Sigmoid colon (tissue), 4 donors: Measurements from ENCODE around the gene ARSI.

Source experiments
- POLR2A ChIP-seq, 2 donors: fragments of 450-650 bp; IDR thresholded peaks; one replicate each; pipeline ENCODE4 v1.6.1; 2016; ENCODE audit warnings: antibody characterized with exemption in 2 of 2, mild to moderate bottlenecking in 2 of 2, moderate library complexity in 2 of 2
- POLR2AphosphoS5 ChIP-seq, 4 donors: sonication (generic); formaldehyde crosslinking; IDR thresholded peaks; one replicate each; pipeline ENCODE4 v1.6.1; 2017; ENCODE audit warnings: antibody characterized with exemption in 4 of 4
- TF ChIP-seq, protein P1 (sequence below), 4 experiments: fragments of 450-650 bp in 3 of 4; fragments of 200-600 bp in 1 of 4; IDR thresholded peaks; one replicate each; pipeline ENCODE4 v1.5.1; 2016 to 2019; ENCODE audit warnings: antibody characterized with exemption in 4 of 4, mild to moderate bottlenecking in 3 of 4, moderate library complexity in 2 of 4

DNA sequence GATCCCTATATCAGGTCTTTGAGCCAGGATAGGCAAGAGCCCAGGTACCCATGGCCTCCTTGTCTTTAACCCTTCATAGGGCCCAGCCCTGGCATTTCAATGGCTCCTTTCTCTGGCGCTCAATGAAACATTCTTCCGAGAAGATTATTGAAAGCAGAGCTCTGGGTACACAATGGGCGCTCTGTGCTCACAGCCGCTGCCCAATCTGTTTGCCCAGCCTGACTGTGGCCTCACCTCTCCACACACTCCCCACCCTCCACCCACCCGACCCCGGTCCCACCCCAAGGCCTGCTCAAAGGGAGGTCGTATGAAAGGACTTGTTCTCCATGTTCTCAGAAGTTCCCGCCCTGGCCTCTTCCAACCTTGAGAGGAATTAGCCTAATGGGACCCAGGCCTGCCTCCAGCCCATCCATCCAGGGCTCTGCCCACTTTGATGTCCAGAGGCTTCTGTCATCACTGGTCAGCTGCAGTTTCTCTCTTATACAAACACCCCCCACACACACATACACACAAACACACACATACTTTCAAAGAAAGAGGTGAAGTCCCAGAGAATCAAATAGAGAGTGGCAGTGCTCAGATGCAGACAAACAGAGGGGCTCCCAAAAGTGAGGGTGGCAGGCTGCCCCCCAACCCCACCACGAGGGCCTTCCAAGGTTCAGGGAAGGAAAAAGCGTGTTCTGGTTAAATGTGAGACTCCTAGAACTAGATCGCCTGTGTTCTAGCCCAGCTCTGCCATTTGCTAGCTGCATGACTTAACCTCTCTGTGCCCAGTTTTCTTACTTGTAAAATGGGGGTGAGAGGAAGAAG is 5.1 kb upstream of the ARSI start:
- TF ChIP-seq POLR2AphosphoS5 (IDR thresholded peaks at IDR 0.05) (no peak), POLR2A (IDR thresholded peaks at IDR 0.05) (no peak)
- TF ChIP-seq, protein P1, sequence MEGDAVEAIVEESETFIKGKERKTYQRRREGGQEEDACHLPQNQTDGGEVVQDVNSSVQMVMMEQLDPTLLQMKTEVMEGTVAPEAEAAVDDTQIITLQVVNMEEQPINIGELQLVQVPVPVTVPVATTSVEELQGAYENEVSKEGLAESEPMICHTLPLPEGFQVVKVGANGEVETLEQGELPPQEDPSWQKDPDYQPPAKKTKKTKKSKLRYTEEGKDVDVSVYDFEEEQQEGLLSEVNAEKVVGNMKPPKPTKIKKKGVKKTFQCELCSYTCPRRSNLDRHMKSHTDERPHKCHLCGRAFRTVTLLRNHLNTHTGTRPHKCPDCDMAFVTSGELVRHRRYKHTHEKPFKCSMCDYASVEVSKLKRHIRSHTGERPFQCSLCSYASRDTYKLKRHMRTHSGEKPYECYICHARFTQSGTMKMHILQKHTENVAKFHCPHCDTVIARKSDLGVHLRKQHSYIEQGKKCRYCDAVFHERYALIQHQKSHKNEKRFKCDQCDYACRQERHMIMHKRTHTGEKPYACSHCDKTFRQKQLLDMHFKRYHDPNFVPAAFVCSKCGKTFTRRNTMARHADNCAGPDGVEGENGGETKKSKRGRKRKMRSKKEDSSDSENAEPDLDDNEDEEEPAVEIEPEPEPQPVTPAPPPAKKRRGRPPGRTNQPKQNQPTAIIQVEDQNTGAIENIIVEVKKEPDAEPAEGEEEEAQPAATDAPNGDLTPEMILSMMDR (IDR thresholded peaks at IDR 0.05), result no peak
